Measurements from ENCODE around the gene FASTK.
A peak's percentile ranks its signal among the peaks of the same experiment; 100 is the strongest.

The FASTK gene

DNA sequence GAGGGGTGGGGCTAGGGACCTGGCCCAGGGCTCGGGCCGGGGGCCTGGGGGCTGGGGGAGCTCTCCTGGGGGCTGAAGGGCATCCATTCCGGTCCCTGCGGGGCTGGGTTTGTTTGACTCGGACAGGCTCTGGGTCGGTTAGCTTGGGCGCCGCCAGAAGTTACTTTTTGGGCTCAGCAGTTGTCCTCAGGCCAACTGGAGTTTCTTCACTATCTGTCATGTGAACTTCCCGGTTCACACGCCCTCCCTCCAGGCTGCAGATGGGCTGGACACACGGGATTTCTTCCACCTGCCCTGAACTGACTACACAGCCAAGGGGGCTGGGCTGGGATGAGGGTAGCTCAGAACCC is 17.4 kb downstream of the FASTK start:
- DNase-seq: no peak

DNA sequence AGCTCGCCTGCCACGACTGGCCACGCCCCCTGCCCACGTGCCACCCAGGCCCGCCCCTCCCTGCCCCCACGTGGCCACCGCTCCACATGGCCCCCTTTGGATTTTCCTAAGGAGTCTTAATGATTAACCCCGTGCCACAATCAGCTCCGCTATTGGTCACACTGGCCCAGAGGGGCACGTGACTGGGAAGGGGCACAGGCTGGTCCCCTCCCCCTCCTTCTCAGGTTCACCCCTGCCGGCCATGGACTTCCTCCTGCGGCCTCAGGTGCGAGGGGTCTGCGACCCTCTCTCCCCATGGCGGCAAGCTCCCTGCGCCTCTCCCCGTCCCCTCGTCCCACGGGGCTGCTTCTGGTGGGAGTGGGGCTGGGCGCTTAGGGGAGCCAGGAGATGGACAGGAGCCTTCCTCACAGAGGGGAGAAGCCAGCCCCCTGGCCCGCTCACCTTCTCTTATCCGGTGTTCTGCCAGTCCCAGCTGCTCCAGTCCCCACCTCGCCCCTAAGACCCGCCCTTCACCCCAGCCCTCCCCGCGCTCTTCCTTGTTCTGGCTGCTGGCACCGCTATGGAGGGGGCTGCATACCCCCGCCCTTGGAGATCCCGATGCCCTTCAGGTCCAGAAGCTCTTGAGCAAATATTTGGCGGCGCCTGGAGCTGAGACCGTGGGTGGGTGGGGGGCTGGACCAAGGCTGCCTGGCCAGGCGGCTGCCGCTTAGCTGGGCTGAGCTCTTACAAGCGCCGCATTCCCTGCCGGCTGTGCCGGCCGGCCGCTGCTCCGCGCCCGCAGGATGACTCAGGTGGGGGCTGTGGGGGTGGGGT is 18.0 kb downstream of the FASTK start:
- DNase-seq: no peak

DNA sequence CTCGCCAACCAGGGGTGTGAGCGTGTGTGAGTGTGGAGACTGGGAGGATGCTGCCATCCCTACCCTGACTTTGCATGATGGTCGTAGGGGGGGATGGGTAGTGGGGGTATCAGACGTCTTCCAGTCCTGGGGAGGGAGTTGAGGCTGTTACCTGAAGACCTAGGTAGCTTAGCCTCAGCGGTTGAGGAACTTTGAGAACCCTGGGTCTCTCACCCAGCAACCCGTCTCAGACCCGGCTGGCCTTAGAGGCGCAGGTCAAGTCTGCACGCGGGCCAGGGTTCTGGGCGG is 18.6 kb downstream of the FASTK start:
- DNase-seq: no peak

DNA sequence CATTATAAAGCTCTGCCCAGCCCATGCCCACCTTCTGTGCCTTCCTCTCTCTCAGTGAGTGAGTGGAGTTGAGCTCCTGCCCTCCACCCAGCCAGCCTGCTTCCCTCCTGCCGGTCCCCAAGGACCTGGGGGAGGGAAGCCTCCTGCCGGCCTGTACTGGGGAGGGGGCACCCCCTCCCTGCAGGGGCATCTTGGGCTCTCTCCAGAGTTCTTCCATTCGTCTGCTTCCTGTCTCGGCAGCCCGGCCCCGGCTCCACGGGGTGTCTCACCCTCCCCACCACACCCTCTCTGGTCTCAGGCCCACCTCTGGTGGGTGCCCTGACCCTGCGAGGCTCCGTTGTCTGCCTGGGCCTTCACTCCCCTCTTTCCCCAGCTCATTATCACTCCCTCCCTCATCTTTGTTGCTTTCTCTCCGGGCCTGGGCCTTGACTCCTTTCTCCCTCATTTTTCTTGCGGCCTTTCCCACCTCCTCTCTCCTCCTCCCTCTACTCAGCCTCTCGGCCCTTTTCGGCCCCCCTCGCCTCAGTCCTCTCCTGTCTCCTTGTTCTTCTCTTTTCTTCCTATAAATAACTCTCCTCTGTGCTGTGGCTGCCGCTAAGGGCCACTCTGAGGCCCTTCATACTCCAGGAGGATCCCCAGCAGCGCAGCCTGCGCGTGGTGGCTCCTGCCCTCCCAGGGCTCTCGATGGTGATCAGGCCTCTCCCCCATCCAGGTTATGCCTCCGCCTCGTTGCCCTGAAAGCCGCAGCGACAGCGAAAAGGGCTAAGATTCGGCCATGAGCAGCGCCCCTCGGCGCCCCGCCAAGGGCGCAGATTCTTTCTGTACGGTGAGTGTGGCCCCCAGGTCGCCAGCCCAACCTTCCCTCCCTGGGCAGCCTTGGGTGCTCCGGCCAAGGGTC is 19.1 kb downstream of the FASTK start:
- no peak for DNase-seq

DNA sequence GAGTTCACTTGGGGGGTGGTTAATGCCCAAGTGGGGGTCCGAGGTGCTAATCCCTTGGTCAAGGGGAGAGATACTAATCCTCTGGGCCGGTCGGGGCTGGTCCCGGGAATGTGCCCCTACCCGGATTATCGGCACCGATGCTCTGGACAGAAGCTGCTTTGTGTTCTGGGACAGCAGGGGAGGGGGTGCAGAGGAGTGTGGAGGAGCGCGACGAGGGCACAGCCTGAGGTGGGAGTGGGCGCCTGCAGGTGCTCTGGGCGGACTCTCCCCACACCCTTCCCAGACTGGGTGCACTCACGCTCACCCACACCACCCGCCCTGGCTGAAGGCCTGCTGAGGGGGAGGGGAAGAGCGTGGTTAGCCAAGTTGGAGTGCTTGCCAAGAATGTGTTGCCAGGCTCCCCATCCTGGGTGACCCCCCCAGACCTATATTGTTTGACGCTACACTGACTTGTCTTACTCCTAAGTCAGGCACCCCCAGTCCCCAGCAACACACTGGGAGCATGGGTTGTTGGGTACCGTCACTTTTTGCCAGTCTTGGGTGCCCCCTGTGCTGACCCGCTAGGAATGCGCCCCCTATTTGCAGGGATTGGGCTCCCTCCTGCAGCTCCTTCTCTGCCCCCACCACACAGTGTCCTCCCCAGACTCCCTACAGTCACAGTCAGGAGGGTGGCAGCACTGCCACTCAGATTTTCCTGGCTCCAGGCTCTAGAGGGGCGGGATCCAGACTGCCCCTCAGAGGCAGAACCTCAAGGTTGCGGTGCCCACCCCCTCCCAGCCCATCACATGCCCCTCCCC is 20.0 kb downstream of the FASTK start:
- DNase-seq: no peak

DNA sequence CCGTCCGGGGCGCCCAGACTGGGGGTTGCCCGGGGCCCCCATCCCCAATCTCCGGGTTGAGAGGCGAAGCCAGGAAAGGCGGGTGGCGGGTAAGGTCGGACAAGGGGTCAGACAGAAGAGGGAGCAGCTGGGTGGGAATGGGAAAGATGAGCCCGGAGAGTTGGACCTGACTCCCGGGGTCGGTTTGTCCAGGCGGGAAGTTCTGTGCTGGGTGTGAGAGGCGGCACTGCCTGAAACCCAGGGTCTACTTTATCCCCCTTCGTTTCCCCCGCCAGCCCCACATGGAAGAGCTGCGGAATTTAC is 20.5 kb downstream of the FASTK start:
- DNase-seq: no peak

DNA sequence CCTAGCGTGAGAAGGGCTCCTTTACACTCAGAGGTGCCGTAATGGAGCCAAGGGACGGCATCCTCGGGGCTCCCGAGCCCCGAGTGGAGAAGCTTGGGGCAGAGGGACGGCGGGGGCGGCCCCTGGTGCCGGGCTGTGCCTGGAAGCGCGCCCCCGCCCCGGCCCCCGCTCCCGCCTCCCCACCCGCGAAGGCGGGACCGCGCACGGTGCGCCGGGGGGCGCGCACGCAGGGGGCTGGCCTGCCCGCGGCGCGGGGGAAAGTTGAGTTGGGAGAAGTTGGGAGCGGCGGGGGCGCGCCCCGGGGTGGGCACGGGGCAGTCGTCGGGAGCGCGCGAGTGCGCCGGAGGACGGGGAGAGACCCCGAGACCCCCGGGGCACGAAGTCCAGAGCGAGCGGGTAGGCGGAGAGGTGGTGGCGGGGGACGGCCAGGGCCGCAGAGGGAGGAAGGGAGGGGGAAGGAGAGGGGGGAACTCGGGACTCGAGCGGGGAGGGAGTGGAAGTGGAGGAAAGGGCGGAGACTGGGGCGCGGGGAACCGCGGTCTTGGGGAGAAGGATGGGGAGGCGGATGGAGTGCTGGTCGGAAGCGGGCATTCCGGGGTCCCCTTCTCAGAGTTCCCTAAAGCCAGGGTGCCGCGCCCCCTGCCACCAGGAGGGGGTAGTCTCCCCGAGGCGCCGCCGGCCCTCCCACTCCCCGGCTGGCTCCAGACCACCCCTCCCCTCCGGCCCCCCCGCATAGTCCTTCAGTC is 21.1 kb downstream of the FASTK start, which contains the start of gene SLC4A2:
Gene SLC4A2, plus strand, starts transcription at position 223 of the 746 bp plus-strand sequence. CDS start 2,399 bp downstream, outside the sequence.
- peak; percentile 49 for DNase-seq

DNA sequence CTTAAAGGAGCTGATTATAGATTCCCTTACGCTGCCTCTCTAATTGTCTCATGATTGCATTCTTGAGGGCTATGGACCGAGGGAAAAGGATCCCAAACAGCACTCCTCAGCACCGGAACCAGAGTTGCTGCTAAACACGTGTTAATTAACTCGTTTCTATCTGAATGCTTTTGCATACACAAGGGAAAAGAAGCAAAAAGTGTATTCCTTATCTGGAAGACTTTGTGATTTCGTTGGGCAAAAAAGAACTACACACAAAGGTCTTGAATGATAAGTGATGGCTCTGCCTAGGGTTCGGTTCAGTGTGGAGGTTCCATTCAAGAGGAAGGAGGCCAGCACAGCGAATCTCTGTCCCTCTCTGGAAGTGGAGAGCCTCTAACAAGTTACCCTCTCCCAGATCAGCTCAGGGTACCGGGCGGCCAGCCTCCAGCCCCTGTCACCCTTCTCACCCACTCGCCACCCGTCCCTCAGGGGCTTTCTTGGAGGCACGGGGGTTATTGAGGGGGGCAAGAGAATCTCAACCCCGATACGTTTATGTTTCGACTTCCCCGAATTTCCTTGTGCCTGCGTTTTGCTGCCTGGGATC is 21.7 kb downstream of the FASTK start:
- no peak for DNase-seq

DNA sequence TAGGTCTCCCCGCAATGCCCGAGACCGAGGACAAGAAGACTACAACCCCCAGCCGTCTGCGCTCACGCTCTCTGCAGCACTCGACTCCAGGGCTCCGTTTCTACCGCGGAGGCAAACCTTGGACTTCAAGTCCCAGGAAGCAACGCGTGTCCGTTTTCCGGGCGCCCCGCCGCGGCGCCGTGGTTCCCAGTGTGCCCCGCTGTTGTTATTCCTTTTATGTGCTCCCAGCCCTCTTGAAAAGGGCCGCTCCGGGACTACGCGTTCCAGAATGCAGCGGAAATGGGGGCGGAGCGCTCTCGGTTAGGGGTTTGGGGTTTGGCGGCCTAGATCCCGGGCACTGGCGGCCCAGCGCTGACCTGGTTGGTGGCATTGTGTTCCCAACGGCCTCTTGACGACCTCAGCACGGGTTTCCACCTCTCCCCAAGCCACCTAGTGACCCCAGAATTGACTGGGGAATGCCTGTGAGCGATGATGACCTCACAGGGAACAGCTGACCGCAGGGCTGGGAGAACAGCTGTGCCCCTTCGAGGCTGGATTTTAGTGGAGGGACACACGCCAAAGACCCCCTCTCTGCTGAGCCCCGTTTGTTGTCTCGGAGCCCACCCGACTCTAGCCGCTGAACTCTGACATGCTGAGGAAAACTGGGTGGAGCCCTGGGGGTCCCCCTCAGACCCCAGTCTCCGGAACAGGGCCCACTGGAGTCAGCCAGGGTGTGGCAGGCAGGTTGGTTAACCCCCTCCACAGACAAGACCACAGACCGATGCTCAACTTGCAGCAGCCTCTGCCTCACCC is 22.4 kb downstream of the FASTK start:
- peak; percentile 98 for DNase-seq

DNA sequence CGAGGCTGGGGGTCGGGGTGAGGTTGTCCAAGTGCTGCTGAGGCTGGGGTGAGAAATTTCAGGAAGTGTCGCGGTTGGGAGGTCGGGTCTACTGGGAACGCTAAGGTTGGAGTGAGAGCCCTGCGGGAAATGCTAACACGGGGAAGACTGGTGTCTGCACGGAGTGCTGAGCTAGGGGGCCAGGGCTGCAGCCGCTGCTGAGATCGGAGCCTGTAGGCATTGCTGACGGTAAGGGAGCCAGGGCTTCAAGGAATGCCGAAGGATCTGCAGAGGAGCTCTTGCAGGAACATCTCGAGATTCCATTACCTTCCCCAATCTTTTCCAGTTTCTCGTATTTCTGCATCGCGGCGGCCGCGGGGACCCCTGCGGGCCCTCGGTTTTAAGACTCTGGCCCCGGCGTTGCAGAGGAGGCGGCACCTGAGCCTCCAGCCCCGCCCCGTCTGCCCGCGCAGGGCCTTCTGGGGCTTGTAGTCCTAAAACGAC is 23.1 kb downstream of the FASTK start, which contains the start of gene CDK5:
Gene CDK5, minus strand, starts transcription at position 392 of the 483 bp plus-strand sequence. Its CDS starts 49 bp downstream, at position 343.
- DNase-seq: no peak

DNA sequence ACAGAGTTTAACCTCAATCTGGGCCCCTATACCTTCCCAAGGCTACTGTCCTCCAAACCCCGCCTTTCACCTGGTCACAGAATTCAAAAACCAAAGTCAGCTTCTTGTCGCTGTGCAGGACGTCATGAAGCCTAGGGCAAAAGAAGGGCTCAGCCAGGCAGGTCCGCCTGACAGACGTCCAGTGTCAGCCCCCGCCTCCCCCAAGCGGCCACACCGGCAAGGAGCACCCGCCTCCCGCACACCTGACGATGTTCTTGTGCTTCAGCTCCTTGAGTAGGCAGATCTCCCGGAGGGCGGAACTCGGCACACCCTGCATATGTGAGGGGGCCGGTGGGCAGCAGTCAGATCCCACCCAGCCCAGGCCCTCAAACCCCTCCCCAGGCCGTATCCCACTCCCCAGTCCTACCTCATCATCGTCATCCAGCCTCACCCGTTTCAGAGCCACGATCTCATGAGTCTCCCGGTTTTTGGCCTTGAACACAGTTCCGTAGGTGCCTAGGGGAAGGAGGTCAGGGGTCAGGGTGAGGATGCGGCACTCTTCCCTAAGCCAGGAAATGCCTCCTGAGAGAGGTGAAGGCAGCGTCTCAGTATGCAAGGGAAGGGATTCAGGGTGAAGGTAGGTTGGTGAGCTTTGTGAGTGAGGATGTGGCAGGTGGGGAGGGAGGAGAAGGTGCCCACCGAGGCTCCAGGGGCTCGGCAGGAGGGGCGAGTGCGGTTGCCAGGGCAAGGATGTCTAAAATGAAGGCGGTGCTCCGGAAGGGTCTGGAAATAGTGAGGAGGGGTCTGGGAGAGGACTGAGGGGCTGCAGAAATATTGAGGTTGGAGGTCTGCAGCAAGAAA is 23.7 kb downstream of the FASTK start:
- DNase-seq: no peak

DNA sequence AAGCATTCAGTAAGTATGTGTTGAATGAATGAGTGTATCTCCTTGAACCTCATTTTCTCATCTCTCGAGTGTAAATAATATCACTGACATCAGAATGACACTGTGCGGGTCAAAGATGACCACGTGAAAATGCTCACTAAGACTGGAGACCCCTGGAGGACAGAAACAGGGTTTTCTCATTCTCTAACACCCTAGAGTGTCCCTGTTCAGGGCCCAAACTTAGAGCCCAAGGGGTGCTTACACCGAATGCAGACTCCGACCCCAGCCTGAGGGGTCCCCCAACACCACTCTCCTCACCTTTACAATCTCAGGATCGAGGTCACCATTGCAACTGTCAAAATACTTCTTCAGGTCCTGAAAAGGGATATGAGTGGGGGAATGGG is 24.3 kb downstream of the FASTK start:
- DNase-seq: no peak

DNA sequence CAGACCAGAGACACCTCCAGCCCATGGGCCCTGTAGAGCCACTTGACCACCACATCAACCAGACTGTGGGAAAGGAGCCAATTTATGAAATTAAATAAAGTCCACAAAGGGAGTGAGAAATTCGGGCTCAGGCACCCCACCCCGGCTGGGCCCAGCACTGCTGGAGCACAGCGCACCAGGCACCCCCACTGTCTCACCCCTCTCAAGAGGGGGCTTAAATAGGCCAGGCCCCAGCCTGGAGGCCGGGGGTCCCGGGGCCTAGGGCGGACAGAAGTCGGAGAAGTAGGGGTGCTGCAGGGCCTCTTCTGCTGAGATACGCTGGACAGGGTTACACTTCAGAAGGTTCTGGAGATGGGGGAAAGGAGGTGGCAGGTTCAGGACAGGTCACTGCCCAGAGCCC is 26.9 kb downstream of the FASTK start:
- DNase-seq: no peak

DNA sequence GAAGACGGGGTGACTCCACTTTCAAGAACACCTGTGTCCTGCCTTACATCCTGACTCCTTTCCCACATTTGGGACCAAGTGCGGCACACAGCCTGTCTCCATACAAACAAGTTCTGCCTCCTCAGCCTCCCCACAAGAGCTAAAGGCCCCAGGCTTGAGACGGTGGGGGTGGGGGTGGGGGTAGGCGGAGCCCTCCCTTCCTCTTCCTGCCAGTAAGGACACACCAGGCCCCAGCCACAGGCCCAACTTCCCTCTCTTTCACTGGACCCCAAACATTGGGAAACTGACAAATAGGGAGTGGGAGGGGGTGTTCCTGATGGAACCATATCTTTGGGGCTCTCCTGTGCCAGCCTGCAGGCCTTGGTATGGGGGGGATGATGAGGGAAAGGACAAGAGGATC is 27.5 kb downstream of the FASTK start:
- no peak for DNase-seq

DNA sequence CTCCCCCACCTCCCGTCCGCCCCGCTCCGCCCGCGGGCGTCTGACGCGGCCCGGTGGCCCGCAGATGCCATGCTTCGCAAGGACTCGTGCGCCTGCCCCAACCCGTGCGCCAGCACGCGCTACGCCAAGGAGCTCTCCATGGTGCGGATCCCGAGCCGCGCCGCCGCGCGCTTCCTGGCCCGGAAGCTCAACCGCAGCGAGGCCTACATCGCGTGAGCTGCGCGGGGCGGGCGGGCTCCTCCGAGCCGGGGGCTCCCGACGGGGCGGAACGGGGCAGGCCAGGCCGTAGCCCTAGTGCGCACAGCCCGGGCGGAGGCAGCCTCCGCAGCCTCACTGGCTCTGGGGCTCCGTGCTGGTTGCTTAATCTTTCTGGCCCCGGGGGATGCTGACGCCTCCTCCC is 29.5 kb downstream of the FASTK start:
- peak; percentile 46 for DNase-seq

DNA sequence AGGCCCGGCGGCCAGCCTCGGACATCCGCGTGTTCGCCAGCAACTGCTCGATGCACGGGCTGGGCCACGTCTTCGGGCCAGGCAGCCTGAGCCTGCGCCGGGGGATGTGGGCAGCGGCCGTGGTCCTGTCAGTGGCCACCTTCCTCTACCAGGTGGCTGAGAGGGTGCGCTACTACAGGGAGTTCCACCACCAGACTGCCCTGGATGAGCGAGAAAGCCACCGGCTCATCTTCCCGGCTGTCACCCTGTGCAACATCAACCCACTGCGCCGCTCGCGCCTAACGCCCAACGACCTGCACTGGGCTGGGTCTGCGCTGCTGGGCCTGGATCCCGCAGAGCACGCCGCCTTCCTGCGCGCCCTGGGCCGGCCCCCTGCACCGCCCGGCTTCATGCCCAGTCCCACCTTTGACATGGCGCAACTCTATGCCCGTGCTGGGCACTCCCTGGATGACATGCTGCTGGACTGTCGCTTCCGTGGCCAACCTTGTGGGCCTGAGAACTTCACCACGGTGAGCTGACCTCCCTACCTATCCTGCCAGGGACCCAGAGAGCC is 31.6 kb downstream of the FASTK start:
- DNase-seq: no peak

DNA sequence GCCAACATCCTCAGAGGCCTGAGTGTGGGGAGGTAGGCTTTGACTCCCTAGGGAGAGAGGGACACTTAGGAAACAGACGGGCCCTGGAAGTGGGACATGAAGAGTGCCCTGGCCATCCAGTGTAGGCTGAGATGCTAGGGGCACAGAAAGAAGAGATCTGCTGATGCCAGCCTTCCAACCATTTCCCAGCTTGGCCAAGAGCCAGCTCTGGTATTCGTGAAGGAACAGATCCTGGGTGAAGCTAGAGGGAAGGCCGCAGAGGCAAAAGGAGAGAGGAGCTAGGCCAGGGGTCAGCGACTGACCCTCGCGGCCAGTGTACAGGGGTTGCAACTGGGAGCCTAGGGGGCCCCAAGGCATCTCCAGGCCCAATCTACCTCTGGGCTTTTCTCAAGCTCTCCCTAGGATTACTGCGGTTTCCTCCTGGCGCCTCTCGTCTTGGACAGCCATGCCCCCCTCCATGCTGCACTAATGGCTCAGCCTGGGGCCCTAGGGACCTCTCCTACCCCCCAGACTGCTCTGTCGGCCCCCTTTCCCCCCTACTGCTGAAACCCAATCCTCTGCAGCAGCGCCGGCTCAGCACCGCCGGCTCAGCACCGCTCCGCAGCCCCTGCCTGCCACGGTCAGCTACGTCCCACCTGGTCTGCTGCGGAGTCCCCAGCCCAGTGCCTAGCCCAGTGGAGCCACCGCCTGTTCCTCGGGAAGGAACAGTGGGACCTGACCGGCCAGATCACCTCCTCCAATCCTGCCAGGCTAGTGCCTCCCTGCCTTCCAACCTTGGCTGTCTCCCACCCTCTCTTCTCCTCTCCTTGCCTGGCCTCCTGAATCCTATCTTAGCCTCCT is 32.4 kb downstream of the FASTK start, which contains the start of gene ASIC3:
Gene ASIC3, plus strand, starts transcription at position 556 of the 840 bp plus-strand sequence. CDS start 355 bp downstream, outside the sequence.
- no peak for DNase-seq

DNA sequence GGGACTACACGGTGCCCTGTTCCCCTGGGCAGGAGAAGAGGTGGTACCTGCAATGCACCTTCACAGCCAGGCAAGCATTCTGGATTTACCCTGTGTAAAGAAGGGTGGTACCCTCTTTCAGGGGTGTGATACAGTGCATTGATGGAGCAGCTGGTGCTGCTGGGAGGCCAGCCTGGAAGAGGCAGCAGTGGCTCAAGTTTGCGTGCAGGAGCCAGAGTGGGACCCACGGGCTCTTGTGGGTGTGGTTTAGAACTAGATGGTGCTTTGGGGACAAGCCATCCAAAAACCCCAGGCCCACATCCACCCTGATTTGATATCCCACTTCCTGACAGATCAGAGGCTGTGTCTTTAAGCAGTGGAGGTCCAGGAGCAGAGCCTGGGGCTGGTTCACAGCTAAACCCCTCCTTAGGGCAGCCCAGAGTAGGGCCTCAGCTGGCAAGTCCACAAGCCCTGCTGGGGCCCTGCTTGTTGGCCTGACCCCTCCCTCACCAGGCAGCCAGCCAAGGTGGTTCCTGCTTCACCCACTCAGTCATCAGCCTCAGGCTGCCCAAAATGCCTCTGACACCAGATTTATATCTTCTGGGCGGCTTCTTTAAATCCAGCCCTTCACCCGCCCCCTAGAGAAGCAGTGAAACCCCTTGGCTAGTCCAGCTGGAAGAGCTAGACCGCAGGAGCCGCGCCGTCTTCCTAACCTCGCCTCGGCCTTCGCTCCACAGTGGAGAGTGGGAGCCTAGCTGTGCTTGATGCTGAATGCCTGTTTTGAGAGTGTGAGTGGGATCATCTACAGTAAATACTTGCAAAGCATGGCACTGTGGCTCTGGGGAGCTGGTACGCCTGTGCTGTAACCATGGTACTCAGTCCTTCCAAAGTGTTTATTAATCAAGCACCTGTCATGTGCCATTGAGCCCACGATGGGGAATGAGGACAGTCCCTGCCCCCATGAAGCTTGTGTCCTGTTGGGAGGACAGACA is 33.7 kb downstream of the FASTK start:
- no peak for DNase-seq

Data from CD4-positive, alpha-beta T cell treated with Interleukin-15 for 1 hour (primary cell).